A549 (cell line): ENCODE data around the gene TMEM8B. TPM values are rescaled to one million over a fixed set of nuclear protein-coding genes. Genes with fewer than 3 reads are reported as not detected.

Experiments used
- ATAC-seq, 2 experiments: fragments of 200-7000 bp in 1 of 2; fragments of >200 bp in 1 of 2; cut with Nextera tagmentation in 1 of 2; cut with Tn5 transposase in 1 of 2; 3 replicates each; pipeline versions ENCODE4 v1.8.0 to v1.9.1; 2018 to 2020; ENCODE audit warnings: mild to moderate bottlenecking in 1 of 2, moderate library complexity in 1 of 2
- CTCF ChIA-PET: fragments of 300-600 bp; sonication (Branson Sonifier 250); formaldehyde crosslinking; extraction: SDS; loops from one replicate; lab custom pipeline; 2021; ENCODE audit warnings: antibody characterized with exemption, inconsistent platforms; lab: Yijun Ruan, JAX
- POLR2A ChIA-PET: fragments of 350-600 bp; formaldehyde crosslinking; extraction: SDS; loops from one replicate; lab custom pipeline; 2021; ENCODE audit warnings: antibody characterized with exemption, inconsistent platforms; lab: Yijun Ruan, JAX
- DNase-seq, 2 experiments: peaks; one replicate each; pipeline versions ENCODE4 v3.0.0 to v3.0.0-alpha.2; 2011 to 2016; ENCODE audit warnings: low read depth in 1 of 2, low spot score in 1 of 2
- FAIRE-seq: peaks from 2 replicates; lab custom pipeline; 2011; peaks lifted over from hg19 to GRCh38; lab: Jason Lieb, UNC
- H3K27ac ChIP-seq, 2 experiments: fragments of >200 bp; sonication (Bioruptor Twin); formaldehyde crosslinking; 3 replicates each; pipeline ENCODE4 v1.5.1; 2016 to 2017
- H3K4me1 ChIP-seq: fragments of >200 bp; sonication (Bioruptor Twin); formaldehyde crosslinking; 3 replicates; pipeline ENCODE4 v1.6.1; 2016
- H3K4me2 ChIP-seq: fragments of >200 bp; sonication (Bioruptor Twin); formaldehyde crosslinking; 3 replicates; pipeline ENCODE4 v1.6.1; 2016
- H3K4me3 ChIP-seq: fragments of >200 bp; sonication (Bioruptor Twin); formaldehyde crosslinking; 3 replicates; pipeline ENCODE4 v1.5.1; 2016
- H3K9me3 ChIP-seq: fragments of >200 bp; sonication (Bioruptor Twin); formaldehyde crosslinking; 3 replicates; pipeline ENCODE4 v1.6.1; 2016
- CEBPB ChIP-seq, 2 experiments: fragments of >200 bp in 1 of 2; sonication (Bioruptor Twin) in 1 of 2; formaldehyde crosslinking in 1 of 2; IDR thresholded peaks; 2 replicates each; pipeline ENCODE4 v1.6.1; 2012 to 2016
- EHF ChIP-seq: fragments of 250-450 bp; sonication (Bioruptor Pico); IDR thresholded peaks from 2 replicates; pipeline ENCODE4 v1.5.0; 2020; ENCODE audit warnings: mild to moderate bottlenecking
- EP300 ChIP-seq, 2 experiments: fragments of >200 bp; sonication (Bioruptor Twin); formaldehyde crosslinking; IDR thresholded peaks; 2 replicates in 1 of 2; 3 replicates in 1 of 2; pipeline ENCODE4 v1.6.1; 2016 to 2017
- FOSL2 ChIP-seq, 2 experiments: fragments of 450-650 bp in 1 of 2; fragments of >200 bp in 1 of 2; sonication (Bioruptor Twin) in 1 of 2; formaldehyde crosslinking; IDR thresholded peaks; 2 replicates each; pipeline versions ENCODE4 v1.5.0 to v1.6.1; 2016 to 2020; ENCODE audit warnings: mild to moderate bottlenecking in 1 of 2, moderate library complexity in 1 of 2
- HOXB13 ChIP-seq: fragments of 250-450 bp; sonication (Bioruptor Pico); IDR thresholded peaks from 2 replicates; pipeline ENCODE4 v1.5.0; 2020; ENCODE audit warnings: low read depth, mild to moderate bottlenecking, moderate library complexity
- JUN ChIP-seq, 2 experiments: fragments of >200 bp; sonication (Bioruptor Twin); formaldehyde crosslinking; IDR thresholded peaks; 2 replicates in 1 of 2; 3 replicates in 1 of 2; pipeline ENCODE4 v1.6.1; 2016 to 2017
- JUNB ChIP-seq: fragments of >200 bp; sonication (Bioruptor Twin); formaldehyde crosslinking; IDR thresholded peaks from 2 replicates; pipeline ENCODE4 v1.6.1; 2016
- KDM5A ChIP-seq: fragments of 200-600 bp; sonication (generic); IDR thresholded peaks from 2 replicates; pipeline ENCODE4 v1.6.1; 2016; ENCODE audit warnings: antibody characterized with exemption, mild to moderate bottlenecking
- PHF8 ChIP-seq: fragments of 200-600 bp; sonication (generic); IDR thresholded peaks from 2 replicates; pipeline ENCODE4 v1.6.1; 2016; ENCODE audit warnings: low read depth, mild to moderate bottlenecking, antibody characterized with exemption, moderate library complexity, borderline replicate concordance
- RAD21 ChIP-seq, 2 experiments: fragments of >200 bp in 1 of 2; sonication (Bioruptor Twin) in 1 of 2; formaldehyde crosslinking in 1 of 2; IDR thresholded peaks in 1 of 2; conservative IDR thresholded peaks in 1 of 2; 2 replicates in 1 of 2; 3 replicates in 1 of 2; pipeline ENCODE4 v1.6.1; 2012 to 2018; ENCODE audit warnings: inconsistent platforms in 1 of 2
- RCOR1 ChIP-seq: fragments of 150-350 bp; IDR thresholded peaks from 2 replicates; pipeline ENCODE4 v1.6.1; 2014; ENCODE audit warnings: antibody characterized with exemption, low read length, low read depth
- RFX5 ChIP-seq: fragments of 450-650 bp; IDR thresholded peaks from 2 replicates; pipeline ENCODE4 v1.7.1; 2014; ENCODE audit warnings: antibody characterized with exemption, mild to moderate bottlenecking, moderate library complexity
- RNF2 ChIP-seq: fragments of 200-600 bp; sonication (generic); IDR thresholded peaks from 2 replicates; pipeline ENCODE4 v1.6.1; 2016; ENCODE audit warnings: low read depth, mild to moderate bottlenecking, antibody characterized with exemption, moderate library complexity, borderline replicate concordance
- SREBF2 ChIP-seq: fragments of 450-650 bp; IDR thresholded peaks from 2 replicates; pipeline ENCODE4 v1.6.1; 2014; ENCODE audit warnings: mild to moderate bottlenecking, moderate library complexity
- TP53 ChIP-seq: fragments of 250-450 bp; sonication (Bioruptor Pico); IDR thresholded peaks from 2 replicates; pipeline ENCODE4 v1.5.0; 2021; ENCODE audit warnings: mild to moderate bottlenecking, moderate library complexity
- WGBS: methylation state at CpG from one replicate; pipeline ENCODE4 v1.1.6; 2017; ENCODE audit errors: missing lambda C conversion rate; 5-methylcytosine and 5-hydroxymethylcytosine counted together
- polyA plus RNA-seq, 4 experiments: library from polyadenylated mRNA; depleted of rRNA in 3 of 4; stranded (reverse); fragments of >200 nt; fragmentation: RNase III in 1 of 4; extraction: RNeasy Plus Mini Kit Qiagen cat#74134 plus additional on column Dnase treatment in 1 of 4; gene quantifications; 2 replicates in 3 of 4; 3 replicates in 1 of 4; pipeline ENCODE4 v1.2.3, GENCODE V29; 2011 to 2017
- TF ChIP-seq, protein P1 (sequence below): fragments of 150-350 bp; IDR thresholded peaks from 2 replicates; pipeline ENCODE4 v1.6.1; 2014; ENCODE audit warnings: low read depth, mild to moderate bottlenecking, low read length
- TF ChIP-seq, protein P2 (sequence below): fragments of >200 bp; sonication (Bioruptor Twin); formaldehyde crosslinking; IDR thresholded peaks from 3 replicates; pipeline ENCODE4 v1.6.1; 2016
- TF ChIP-seq, protein P3 (sequence below): IDR thresholded peaks from 2 replicates; pipeline ENCODE4 v1.6.1; 2012
- TF ChIP-seq, protein P4 (sequence below): fragments of 450-650 bp; IDR thresholded peaks from 2 replicates; pipeline ENCODE4 v1.6.1; 2014; ENCODE audit warnings: antibody characterized with exemption

The TMEM8B gene
- polyA plus RNA-seq, 2 of the 4 experiments (the other 2 are of a cell fraction): 1.8 to 2.2 TPM

DNA sequence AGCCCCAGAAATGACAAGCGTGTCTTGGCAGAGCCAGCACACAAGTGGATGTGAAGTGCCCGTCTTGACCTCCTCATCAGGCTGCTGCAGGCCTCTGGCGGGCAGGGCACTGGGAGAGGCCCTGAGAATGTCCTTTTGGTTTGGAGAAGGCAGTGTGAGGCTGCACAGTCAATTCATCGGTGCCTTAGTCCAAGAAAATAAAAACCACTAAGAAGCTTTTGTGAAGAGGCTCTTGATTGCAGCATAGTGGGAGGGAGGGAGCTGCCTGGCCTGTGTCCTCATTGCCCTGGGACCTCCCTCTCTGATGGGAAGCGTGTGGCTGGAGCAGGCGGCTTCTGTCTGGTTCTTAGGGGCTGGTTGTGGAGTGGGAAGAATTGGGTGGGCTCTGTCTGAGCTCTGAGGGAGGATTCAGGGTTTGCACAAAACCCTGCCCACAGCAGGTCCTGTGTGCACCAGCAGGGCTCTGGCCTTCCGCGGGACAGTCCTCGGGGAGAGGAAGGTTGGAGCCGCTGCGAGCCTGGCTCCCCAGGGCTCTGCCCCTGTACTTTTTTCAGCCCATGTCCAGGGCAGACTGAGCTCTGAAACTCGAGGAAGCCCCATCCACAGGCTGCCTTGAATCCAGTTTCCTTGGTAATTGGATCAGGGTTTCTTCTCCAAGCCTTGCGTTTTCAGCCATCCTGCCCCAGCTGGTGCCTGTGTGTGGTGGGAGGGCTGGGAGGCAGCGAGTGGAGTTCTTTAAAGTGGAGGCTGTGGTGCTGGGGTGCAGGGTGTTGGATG lies 78.1 kb downstream of the TMEM8B start:
- Histone ChIP-seq H3K4me1 (peaks cover 60% of the 10 kb centered on the region), H3K4me3 (no peak overlapping the region)
- POLR2A ChIA-PET: interaction anchor here (1.0 to 1.2 kb wide), 2 partner anchors 16 to 151 kb away, joined by 3 to 5 read pairs; no protein-coding TSS in a partner anchor
- no peak for TF ChIP-seq RNF2
- no peak for TF ChIP-seq RFX5
- no peak for TF ChIP-seq CEBPB (IDR thresholded peaks at IDR 0.05)
- TF ChIP-seq, protein P1, sequence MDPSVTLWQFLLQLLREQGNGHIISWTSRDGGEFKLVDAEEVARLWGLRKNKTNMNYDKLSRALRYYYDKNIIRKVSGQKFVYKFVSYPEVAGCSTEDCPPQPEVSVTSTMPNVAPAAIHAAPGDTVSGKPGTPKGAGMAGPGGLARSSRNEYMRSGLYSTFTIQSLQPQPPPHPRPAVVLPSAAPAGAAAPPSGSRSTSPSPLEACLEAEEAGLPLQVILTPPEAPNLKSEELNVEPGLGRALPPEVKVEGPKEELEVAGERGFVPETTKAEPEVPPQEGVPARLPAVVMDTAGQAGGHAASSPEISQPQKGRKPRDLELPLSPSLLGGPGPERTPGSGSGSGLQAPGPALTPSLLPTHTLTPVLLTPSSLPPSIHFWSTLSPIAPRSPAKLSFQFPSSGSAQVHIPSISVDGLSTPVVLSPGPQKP: no peak
- TF ChIP-seq SREBF2: no peak
- TF ChIP-seq, protein P2, sequence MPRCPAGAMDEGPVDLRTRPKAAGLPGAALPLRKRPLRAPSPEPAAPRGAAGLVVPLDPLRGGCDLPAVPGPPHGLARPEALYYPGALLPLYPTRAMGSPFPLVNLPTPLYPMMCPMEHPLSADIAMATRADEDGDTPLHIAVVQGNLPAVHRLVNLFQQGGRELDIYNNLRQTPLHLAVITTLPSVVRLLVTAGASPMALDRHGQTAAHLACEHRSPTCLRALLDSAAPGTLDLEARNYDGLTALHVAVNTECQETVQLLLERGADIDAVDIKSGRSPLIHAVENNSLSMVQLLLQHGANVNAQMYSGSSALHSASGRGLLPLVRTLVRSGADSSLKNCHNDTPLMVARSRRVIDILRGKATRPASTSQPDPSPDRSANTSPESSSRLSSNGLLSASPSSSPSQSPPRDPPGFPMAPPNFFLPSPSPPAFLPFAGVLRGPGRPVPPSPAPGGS: no peak
- TF ChIP-seq RCOR1: no peak
- TF ChIP-seq, protein P3, sequence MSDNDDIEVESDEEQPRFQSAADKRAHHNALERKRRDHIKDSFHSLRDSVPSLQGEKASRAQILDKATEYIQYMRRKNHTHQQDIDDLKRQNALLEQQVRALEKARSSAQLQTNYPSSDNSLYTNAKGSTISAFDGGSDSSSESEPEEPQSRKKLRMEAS: 0 out of 2 replicates have a peak, but pooled peaks have one; percentile 0
- TF ChIP-seq, all 56 proteins: peak for 1
- CTCF ChIA-PET: interaction anchor here (0.9 to 13.7 kb wide), 12 partner anchors 9 to 179 kb away, joined by 3 to 243 read pairs (median 6); no protein-coding TSS in a partner anchor
- ATAC-seq (peak; percentile 7 to 16; a peak in 4 of 6 replicates), DNase-seq (peak in 1 of 2 experiments; percentile 46), FAIRE-seq (no peak)
- H3K4me2 ChIP-seq: peak overlapping the region; percentile 68
- peak overlapping the region; percentile 93 to 99 for H3K27ac ChIP-seq
- no peaks in the 10 kb centered on the region for H3K9me3 ChIP-seq
- 78% methylated on average over 12 of the region's 14 CpGs for WGBS

DNA sequence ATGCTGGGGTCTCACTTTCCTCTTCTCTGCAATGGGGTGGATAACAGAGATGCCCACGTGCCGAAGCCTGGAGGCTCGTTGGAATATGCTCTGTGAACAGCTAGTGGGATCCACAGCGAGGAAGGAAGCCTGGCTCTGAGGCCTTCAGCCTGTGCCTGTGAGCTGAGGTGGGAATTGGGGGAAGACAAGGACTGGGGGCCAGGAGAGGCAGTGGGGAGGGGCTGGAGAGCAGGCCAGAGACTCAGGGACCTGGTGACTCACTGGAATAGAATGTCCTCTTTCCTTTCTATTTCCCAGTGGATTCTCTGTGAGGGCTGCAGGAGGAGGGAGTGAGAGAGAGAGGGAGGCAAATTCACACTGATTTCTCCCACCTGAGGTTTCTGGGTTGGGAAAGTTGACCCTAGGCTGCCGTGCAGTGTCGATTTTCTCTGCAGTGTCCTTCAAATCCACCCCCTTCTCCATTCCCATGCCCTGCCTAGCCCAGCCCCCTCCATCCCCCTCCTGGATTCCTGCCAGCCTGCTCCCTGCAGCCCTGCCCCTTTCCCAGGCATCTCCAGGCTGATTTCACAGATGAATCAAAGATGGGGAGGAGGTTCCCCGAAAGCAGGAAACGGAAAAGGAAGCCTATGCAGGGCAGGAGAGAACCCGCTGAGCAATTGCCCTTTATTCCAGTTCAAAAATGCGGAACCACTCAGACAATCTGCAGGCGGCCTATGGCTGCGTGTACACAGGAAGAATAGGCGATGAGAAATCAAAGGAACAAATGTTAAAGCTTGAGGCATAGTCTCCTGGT lies 78.9 kb downstream of the TMEM8B start:
- ChIA-PET POLR2A (interaction anchor here (1.0 to 1.2 kb wide), 2 partner anchors 16 to 151 kb away, joined by 3 to 5 read pairs; no protein-coding TSS in a partner anchor), CTCF (interaction anchor here (0.9 to 13.7 kb wide), 10 partner anchors 9 to 178 kb away, joined by 3 to 243 read pairs (median 4); no protein-coding TSS in a partner anchor)
- peak; percentile 49 to 69; a peak in 2 of 5 replicates for TF ChIP-seq JUN (IDR thresholded peaks at IDR 0.05)
- TF ChIP-seq HOXB13 (CRISPR knock-in tag): 0 out of 2 replicates have a peak, but pooled peaks have one; percentile 65
- TF ChIP-seq FOSL2 (IDR thresholded peaks at IDR 0.05): peak; percentile 68
- peak; percentile 86 for TF ChIP-seq FOSL2 (CRISPR knock-in tag; IDR thresholded peaks at IDR 0.05)
- TF ChIP-seq KDM5A: no peak
- TF ChIP-seq, protein P3: peak; percentile 65
- TF ChIP-seq PHF8: no peak
- TF ChIP-seq EP300 (IDR thresholded peaks at IDR 0.05): peak in 1 of 2 experiments; percentile 35; a peak in 1 of 5 replicates
- no peak for TF ChIP-seq RAD21 (conservative IDR thresholded peaks at IDR 0.05 in 1 of 2, IDR thresholded peaks at IDR 0.05 in 1 of 2)
- no peak for TF ChIP-seq RCOR1
- TF ChIP-seq JUNB: peak; percentile 44
- TF ChIP-seq, protein P4, sequence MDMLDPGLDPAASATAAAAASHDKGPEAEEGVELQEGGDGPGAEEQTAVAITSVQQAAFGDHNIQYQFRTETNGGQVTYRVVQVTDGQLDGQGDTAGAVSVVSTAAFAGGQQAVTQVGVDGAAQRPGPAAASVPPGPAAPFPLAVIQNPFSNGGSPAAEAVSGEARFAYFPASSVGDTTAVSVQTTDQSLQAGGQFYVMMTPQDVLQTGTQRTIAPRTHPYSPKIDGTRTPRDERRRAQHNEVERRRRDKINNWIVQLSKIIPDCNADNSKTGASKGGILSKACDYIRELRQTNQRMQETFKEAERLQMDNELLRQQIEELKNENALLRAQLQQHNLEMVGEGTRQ: 0 out of 2 replicates have a peak, but pooled peaks have one; percentile 17
- TF ChIP-seq TP53 (CRISPR knock-in tag): peak; percentile 62; the same call in 1 of the 2 replicates
- TF ChIP-seq EHF (CRISPR knock-in tag): peak; percentile 71; the same call in 1 of the 2 replicates
- Histone ChIP-seq H3K4me1 (peaks cover 56% of the 10 kb centered on the region), H3K9me3 (no peaks in the 10 kb centered on the region), H3K4me2 (peak overlapping the region; percentile 68), H3K4me3 (peak overlapping the region; percentile 12; the same call in 1 of the 3 replicates), H3K27ac (peak overlapping the region; percentile 93 to 99)
- peak; percentile 70 to 76 for ATAC-seq
- FAIRE-seq: peak; percentile 36
- peak; percentile 88 to 94 for DNase-seq
- 19% methylated on average over 12 of the region's 13 CpGs for WGBS
